Urinary bladder (tissue), 4 donors: ENCODE results near the gene SNX14. TPM values are rescaled to one million over a fixed set of nuclear protein-coding genes. Genes with fewer than 3 reads are reported as not detected.

Experiments used
- DNase-seq: peaks from one replicate; pipeline ENCODE4 v3.0.0-alpha.2; 2015; ENCODE audit errors: extremely low spot score
- H3K27ac ChIP-seq: one replicate; pipeline ENCODE4 v1.5.1; 2013; ENCODE audit warnings: low read depth, mild to moderate bottlenecking, moderate library complexity
- H3K36me3 ChIP-seq: one replicate; pipeline ENCODE4 v1.6.1; 2013; ENCODE audit warnings: mild to moderate bottlenecking, moderate library complexity; ENCODE audit not compliant: insufficient read depth
- H3K4me1 ChIP-seq: one replicate; pipeline ENCODE4 v1.6.1; 2013; ENCODE audit warnings: mild to moderate bottlenecking, moderate library complexity; ENCODE audit not compliant: insufficient read depth
- H3K4me3 ChIP-seq: one replicate; pipeline ENCODE4 v1.5.1; 2013; ENCODE audit warnings: low read depth, low read length
- WGBS: extraction: QIAGEN DNeasy Blood & Tissue Kit; methylation state at CpG from one replicate; pipeline ENCODE4 v1.1.7; 2013; 5-methylcytosine and 5-hydroxymethylcytosine counted together
- polyA plus RNA-seq: library from polyadenylated mRNA; stranded (reverse); fragments of 200-250 nt; gene quantifications from one replicate; pipeline ENCODE4 v1.2.3, GENCODE V29; 2013
- total RNA-seq: library from RNA; depleted of rRNA; stranded (reverse); fragments of >200 nt; gene quantifications from one replicate; pipeline ENCODE4 v1.2.3, GENCODE V29; 2014
- donor health status: healthy with polysubstance abuse.
- donor health status: healthy.

SNX14 gene
- total and polyA plus RNA-seq, 2 donors = 43.1 to 207 TPM

DNA sequence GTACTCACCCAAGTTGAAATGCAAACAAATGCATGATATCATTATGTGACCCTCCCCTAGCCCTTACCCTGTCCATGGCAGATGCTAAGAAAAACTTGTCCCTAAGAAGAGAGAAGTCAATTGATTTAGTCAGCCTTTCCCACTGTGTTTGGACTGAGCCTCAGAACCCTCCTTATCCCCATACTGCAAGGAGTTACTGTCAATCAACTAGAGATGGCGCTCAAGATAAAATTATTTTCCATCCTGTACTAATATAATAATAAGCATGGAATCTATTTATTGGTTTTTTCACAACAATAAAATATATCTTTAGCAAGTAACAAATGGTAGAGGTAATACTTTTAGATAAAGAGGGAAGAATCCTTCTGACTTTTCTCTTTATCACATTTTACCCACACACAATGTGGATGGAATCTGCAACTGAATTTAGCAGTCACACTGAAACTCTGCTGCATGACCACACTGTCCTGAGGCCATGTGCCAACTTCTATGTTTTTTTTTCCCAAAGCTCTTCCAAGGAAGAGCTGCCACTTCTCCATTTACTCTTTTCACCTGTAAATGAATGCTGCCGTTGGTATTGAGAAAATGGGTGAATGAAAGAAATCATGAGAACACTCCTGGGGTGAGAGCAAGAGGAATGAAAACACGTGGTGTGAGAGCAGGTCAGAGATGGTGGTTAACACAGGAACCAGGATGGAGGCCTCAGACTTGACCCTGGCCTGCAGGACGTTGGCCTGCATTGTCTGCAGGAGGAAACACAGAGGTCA, 133.3 kb downstream of the SNX14 start:
- Histone ChIP-seq H3K36me3 (no peaks in the 10 kb centered on the region), H3K4me3 (no peak overlapping the region), H3K27ac (no peak overlapping the region), H3K4me1 (no peaks in the 10 kb centered on the region)
- DNase-seq = no peak
- WGBS = 67% methylated on average over 4 of the region's 4 CpGs

DNA sequence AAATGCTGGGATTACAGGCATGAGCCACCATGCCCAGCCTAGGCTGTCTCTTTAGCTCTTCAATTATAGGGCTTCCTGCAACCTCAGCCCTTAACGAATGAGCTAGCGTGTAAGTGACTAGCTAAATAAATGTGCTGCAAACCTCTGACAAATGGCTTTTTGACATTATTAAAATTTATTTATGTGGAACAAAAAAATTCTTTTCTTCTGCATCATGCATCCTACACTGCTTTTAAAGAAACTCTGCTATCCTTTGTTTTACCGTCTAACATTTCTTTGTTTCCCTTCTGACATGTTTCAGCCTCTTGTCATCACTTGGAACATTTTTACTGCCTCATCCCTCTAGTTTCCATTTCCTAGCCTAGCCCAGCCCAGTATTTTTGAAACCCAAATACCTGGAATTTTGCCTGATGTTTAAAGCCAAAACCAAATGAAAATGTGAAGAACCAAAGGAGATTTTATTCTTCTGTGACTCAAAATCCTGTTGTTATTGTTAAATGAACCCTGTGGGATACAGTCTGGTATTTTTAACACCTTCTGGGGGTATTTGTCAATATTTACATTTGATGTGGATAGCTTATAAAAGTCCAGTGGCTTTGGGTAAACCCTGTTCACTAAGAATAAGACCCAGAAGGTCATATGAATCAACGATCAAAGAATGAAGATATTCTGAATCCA, 134.3 kb downstream of the SNX14 start:
- Histone ChIP-seq H3K36me3 (no peaks in the 10 kb centered on the region), H3K27ac (no peak overlapping the region), H3K4me3 (no peak overlapping the region), H3K4me1 (no peaks in the 10 kb centered on the region)
- DNase-seq = no peak
- WGBS = 29% methylated on average over 4 of the region's 4 CpGs

DNA sequence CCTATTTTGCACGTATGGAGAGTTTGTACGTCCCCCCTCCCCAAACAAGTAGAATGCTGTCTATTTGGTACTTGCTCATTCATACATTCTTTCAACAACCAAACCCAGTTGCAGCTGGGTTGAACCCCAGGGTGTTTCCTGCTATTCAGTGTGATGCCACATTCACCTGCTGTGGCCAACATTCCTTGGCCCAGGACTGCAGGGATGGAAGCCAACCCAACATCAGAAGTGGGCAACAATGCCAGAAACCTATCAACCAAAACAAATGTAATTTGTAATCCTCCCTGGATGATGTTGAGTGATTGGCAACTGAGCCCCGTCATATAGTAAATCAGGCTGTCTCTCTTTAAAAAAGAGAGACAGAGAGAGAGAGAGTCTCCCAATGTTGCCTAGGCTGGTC, 134.9 kb downstream of the SNX14 start:
- H3K27ac ChIP-seq = no peak overlapping the region
- H3K36me3 ChIP-seq = no peaks in the 10 kb centered on the region
- DNase-seq = no peak
- 82% methylated on average over 3 of the region's 3 CpGs for WGBS
- H3K4me1 ChIP-seq = no peaks in the 10 kb centered on the region
- H3K4me3 ChIP-seq = no peak overlapping the region

DNA sequence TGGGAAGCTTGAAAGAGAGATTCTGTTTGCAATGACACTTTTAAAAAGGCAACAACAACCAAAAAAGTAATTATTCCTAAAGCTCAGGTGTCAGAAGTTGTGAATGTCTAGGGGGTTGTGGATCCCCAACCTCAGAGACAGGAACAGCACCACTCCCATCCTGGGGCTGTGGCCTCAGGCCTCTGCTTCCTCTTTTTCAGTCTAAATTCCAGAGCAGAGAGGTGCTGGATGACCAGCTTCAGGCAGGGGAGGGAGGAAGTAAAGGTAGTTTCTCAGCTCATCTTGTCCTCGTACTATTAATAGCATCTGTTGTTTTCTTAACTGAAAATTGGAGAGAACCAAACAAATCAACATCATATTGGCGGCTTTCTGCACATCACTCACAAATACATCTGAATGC, 135.5 kb downstream of the SNX14 start:
- WGBS = 86% methylated on average over 2 of the region's 2 CpGs
- Histone ChIP-seq H3K4me3 (no peak overlapping the region), H3K27ac (no peak overlapping the region), H3K4me1 (no peaks in the 10 kb centered on the region), H3K36me3 (no peaks in the 10 kb centered on the region)
- no peak for DNase-seq

GRCh38 chr6:85456782-85457181, 136.9 kb downstream of the SNX14 start:
- no peak overlapping the region for H3K4me3 ChIP-seq
- no peak overlapping the region for H3K27ac ChIP-seq
- H3K36me3 ChIP-seq = no peaks in the 10 kb centered on the region
- no peak for DNase-seq
- no peaks in the 10 kb centered on the region for H3K4me1 ChIP-seq
- WGBS = 93% methylated on average over 4 of the region's 4 CpGs

Other genes with a start within 250 kb of the SNX14 start
- 36.9 TPM for gene NT5E, start 143.8 kb downstream of the SNX14 start, total RNA-seq
- gene NT5E, start 143.8 kb downstream of the SNX14 start, polyA plus RNA-seq = 17.5 TPM
- 111 TPM for gene SYNCRIP, start 49.0 kb upstream of the SNX14 start, total RNA-seq
- gene SYNCRIP, start 49.0 kb upstream of the SNX14 start, polyA plus RNA-seq = 55.5 TPM